Measurements from ENCODE around the gene NRGN. TPM values are rescaled to one million over a fixed set of nuclear protein-coding genes. Genes with fewer than 3 reads are reported as not detected.

Gene NRGN
- total and polyA plus RNA-seq, 8 donors = 0.37 to 5.5 (median 2.0) TPM; not detected in 4

DNA sequence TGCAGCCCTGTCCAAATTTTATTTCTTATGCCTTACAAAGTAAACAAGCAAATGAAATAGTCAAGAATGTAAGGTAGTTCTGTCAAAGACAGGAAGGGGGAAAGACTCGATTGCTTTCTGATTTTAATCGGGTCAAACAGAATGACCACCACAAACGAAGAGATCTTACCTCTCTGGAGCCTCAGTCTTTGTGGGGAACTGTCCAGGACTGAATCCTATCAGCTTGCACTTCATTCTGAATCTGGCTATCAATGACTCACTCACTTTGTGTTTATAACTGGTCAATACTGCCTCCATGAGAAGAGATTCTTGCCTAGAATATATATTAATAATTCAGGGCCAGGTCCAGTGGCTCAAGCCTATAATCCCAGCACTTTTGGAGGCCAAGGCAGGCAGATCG, 43.3 kb downstream of the NRGN start:
- no peaks in the 10 kb centered on the region for H3K27me3 ChIP-seq
- H3K4me3 ChIP-seq = no peak overlapping the region
- intact Hi-C loops (cut with DNase I; ENCODE audit: low total_unique reads) = no loop called here
- peaks cover 0 to 3% (median 0%) of the 10 kb centered on the region in 4 donors for H3K36me3 ChIP-seq
- no peak overlapping the region for H3K27ac ChIP-seq
- DNase-seq = no peak
- TF ChIP-seq POLR2AphosphoS5 (IDR thresholded peaks at IDR 0.05) (no peak), POLR2A (IDR thresholded peaks at IDR 0.05) (no peak), EP300 (IDR thresholded peaks at IDR 0.05) (no peak), CTCF (IDR thresholded peaks at IDR 0.05) (no peak)
- WGBS, 5 donors = 74 to 85% (median 78%) methylated on average over 4 of the region's 4 CpGs
- peaks cover 0 to 27% (median 7%) of the 10 kb centered on the region in 4 donors for H3K4me1 ChIP-seq
- H3K9me3 ChIP-seq = no peaks in the 10 kb centered on the region

DNA sequence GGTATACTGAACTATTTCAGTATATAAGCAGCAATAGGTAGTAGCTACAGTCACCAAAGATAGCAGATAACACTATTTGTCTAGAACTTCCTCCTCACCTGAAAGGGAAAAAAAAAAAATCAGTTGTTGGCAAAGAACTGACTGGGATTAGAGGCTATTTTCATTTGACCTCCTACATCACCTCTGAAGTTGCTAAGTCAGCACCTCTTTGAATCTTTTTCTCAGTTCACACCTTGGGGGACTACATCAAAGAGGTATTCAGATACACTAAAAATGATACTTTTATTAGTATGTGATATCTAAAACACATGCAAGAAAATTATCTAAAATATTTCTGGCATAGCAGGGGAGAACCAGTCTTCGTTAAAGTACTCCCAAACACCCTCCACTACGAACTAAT, 44.3 kb downstream of the NRGN start:
- TF ChIP-seq POLR2A (IDR thresholded peaks at IDR 0.05) (no peak), CTCF (IDR thresholded peaks at IDR 0.05) (no peak), POLR2AphosphoS5 (IDR thresholded peaks at IDR 0.05) (no peak), EP300 (IDR thresholded peaks at IDR 0.05) (no peak)
- Histone ChIP-seq H3K36me3 (no peaks in the 10 kb centered on the region), H3K4me3 (no peak overlapping the region), H3K27me3 (no peaks in the 10 kb centered on the region), H3K27ac (no peak overlapping the region), H3K4me1 (peaks cover 0 to 23% (median 6%) of the 10 kb centered on the region in 4 donors), H3K9me3 (no peaks in the 10 kb centered on the region)
- 65 to 84% (median 79%) methylated on average over 2 of the region's 2 CpGs for WGBS, 5 donors
- intact Hi-C loops (cut with DNase I; ENCODE audit: low total_unique reads) = no loop called here
- DNase-seq = no peak

DNA sequence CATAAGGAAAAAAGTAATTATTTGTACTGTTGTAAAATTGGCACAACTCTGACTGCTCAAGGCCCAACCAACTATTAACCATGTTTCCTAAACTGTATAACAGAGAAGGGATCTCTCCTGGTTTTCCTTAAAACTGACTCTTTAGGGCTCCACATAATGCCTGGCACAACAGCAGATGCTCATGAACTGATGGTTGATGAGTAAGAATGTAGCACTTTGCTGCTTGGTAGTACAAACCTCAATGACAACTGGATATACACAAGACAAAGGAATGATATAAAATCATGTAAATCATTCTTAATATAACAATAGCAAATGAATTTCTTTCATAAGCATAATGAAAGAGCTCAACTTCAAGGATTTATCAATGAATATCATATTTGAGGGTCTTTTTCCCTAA, 48.8 kb downstream of the NRGN start:
- no peak overlapping the region for H3K4me3 ChIP-seq
- H3K36me3 ChIP-seq = no peaks in the 10 kb centered on the region
- intact Hi-C loops (cut with DNase I; ENCODE audit: low total_unique reads) = no loop called here
- TF ChIP-seq CTCF (IDR thresholded peaks at IDR 0.05) = no peak
- no peak for TF ChIP-seq EP300 (IDR thresholded peaks at IDR 0.05)
- TF ChIP-seq POLR2AphosphoS5 (IDR thresholded peaks at IDR 0.05) = no peak
- TF ChIP-seq POLR2A (IDR thresholded peaks at IDR 0.05) = no peak
- H3K4me1 ChIP-seq = peaks cover under 1 to 33% (median 15%) of the 10 kb centered on the region in 4 donors
- no peak for DNase-seq
- H3K9me3 ChIP-seq = no peaks in the 10 kb centered on the region
- no peaks in the 10 kb centered on the region for H3K27me3 ChIP-seq
- H3K27ac ChIP-seq = no peak overlapping the region

- intact Hi-C loops (cut with DNase I; ENCODE audit: low total_unique reads) = no loop called here
- Histone ChIP-seq H3K4me3 (no peak overlapping the region), H3K9me3 (no peaks in the 10 kb centered on the region), H3K36me3 (no peaks in the 10 kb centered on the region), H3K27me3 (no peaks in the 10 kb centered on the region), H3K4me1 (peaks cover 4 to 47% (median 23%) of the 10 kb centered on the region in 4 donors), H3K27ac (no peak overlapping the region)
- TF ChIP-seq EP300 (IDR thresholded peaks at IDR 0.05) = no peak
- TF ChIP-seq POLR2AphosphoS5 (IDR thresholded peaks at IDR 0.05) = no peak
- no peak for TF ChIP-seq POLR2A (IDR thresholded peaks at IDR 0.05)
- TF ChIP-seq CTCF (IDR thresholded peaks at IDR 0.05) = no peak
- 78 to 94% (median 91%) methylated on average over 4 of the region's 4 CpGs for WGBS, 5 donors
- DNase-seq = no peak
Measured at GRCh38 chr11:124791626-124792341, 52.0 kb downstream of the NRGN start.

Measured in stomach (tissue), 9 donors.